GM12891 (cell line): Measurements from ENCODE around the gene RGS9.

Experiments used
- POLR2A ChIP-seq: IDR thresholded peaks from 2 replicates; pipeline ENCODE4 v1.6.1; 2011; ENCODE audit warnings: low read depth, low read length, control low read depth
- POLR2AphosphoS5 ChIP-seq: IDR thresholded peaks from 2 replicates; pipeline ENCODE4 v1.6.1; 2011; ENCODE audit warnings: low read depth, low read length, control low read depth

- TF ChIP-seq POLR2A (no peak), POLR2AphosphoS5 (no peak)
Observed at GRCh38 chr17:65160516-65160915, 23.3 kb downstream of the RGS9 start.
